Measurements from ENCODE around the gene PPARA.

Gene PPARA

DNA sequence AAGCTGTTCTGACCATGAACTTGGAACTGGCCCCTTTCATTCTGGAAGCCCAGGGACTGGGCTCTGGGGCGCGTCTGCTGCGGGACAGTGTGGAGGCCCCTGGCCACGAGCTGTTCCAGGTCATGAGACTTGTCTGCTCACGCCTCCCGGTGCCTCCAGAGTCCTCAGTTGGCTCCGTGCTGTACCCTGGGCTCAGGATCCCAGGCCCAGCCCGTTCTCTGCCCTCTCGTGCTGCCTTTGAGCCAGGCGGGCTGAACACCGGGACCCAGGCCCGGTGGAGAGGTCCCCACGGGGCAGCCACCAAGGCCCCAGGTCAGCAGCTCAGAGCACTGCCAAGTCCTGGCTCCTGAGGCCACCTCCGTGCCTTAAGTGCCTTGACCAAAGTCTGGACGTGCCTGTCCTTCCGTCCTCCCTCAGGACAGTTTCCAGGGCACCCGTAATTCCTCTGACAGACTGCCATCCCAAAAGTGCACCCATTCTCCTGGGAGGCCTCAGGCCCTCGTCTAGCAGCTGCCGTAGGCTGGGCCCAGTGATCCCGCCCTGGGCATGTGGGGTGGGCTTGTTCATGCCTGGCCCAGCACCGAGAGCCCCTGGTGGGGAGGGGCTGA, 36.3 kb upstream of the PPARA start:
- DNase-seq (ENCODE audit: low read depth, low spot score), result no peak

DNA sequence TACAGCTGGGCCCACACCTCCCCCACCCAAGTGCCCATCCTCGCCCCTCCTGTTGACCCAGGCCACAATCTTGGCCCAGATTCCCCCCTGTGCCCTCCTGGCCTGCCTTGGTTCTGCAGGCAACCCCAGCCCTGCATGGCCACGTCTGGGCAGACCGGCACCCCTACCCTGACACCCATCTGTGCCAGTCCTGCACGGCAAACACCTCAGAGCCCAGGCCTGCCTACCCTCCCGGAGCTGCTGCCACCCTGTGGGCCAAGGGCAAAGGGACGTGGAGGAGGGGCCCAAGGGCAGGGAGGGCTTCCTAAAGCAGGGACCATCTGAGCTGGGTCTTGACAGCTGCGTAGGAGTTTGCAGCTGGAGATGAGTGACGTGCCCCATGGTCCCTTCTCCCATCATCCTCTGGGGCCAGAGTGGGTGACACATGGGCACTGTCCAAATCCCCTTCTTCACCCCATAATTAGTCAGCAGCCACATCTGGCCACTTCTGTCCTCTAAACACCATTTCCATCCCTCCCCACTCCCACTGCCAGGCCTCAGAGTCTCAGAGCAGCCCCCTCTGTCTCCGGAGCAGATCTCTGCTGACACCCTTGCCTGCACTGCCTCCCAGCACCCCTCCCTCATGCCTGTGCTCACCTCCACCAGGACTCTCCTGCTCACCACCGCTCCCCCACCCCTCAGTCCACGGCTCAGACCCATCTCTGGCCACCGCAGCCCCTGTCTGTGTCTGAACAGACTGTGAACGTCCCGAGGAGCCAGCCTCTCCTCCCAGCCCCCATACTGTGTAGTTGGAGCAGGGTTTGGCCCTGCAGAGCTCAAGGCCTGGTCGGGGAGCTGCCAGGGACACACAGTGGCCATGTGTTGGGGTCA, 35.6 kb upstream of the PPARA start:
- DNase-seq (ENCODE audit: low read depth, low spot score), result no peak

DNA sequence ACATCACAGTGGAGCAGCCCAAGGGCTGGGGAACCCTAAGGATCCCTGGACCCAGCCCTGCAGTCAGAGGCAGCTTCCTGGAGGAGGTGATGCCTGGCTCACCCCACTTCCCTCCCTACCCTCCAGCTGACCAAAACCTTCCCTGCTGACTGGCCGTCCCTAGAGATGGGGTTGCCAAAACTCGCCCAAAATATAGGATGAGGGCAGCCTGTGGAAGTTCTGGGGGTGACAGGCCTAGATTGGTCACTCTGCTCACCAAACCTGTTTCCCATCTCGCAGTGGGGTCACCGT, 35.0 kb upstream of the PPARA start:
- no peak for DNase-seq (ENCODE audit: low read depth, low spot score)

DNA sequence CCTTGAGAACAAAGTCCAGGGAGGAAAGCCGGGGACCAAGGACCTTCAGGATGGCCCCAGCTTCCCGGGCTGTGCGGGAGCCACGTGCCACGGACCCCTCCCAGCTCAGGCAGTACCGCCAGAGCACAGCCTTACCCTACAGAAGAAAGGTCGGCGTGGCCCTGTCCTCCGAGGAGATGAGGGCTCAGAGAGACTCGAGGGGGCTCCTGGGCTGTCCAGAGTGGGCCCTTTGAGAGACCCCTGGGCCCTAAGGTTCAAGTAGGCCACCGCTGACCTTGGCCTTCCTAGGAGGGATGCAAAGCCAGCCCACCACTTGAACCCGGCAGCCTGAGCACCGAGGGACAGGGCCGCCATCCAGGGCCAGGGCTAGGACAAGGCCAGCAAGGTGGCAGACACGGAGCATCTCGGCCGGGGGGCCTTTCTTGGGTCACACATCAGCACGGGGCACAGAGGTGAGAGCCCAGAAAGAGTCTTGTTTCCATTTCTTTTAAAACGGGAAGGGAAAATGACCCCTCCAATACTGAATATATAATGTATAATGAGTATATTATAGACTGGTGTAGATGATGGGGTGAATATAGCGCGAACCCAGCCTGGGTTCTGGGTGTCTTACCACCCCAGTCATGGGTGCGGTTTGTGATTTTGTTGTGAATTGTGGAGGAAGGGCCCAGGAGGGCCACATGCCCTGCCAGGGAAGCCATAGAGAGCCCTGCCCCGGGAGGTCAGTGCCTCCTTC, 34.4 kb upstream of the PPARA start:
- no peak for DNase-seq (ENCODE audit: low read depth, low spot score)

- DNase-seq (ENCODE audit: low read depth, low spot score), result peak; percentile 50
Measured at GRCh38 chr22:46116491-46116958, 33.8 kb upstream of the PPARA start.

GRCh38 chr22:46117206-46118199, 32.8 kb upstream of the PPARA start:
- no peak for DNase-seq (ENCODE audit: low read depth, low spot score)

DNA sequence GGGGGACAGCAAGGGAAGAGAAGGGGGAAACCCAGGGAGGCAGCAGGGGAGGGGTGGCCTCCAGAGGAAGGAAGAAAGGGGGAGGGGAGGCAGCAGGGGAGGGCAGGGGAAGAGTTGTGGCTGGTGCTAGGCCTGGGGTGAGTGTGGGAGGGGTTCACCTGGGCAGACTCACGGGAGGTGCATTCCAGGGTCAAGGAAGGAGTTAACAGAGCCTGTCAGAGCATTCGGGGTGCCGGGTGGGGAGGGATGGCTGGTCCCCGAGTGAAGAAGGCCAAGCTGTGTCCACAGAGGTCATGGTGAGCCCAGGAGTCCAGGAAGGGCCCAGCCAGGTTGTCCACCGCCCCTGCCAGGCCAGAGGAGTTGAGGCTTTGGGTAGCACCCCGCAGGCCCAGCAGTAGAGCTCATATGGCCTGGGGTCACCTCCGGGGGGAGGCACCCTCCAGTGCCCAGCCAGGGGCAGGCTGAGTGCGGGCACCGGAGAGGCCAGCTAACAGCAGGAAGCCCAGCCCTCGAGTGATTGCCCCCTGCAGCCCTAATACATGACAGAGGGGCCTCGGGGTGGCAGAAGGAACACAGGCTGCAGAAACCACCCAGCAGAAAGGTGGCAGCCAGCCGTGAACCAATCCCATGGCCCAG, 31.1 kb upstream of the PPARA start:
- DNase-seq (ENCODE audit: low read depth, low spot score), result no peak

DNA sequence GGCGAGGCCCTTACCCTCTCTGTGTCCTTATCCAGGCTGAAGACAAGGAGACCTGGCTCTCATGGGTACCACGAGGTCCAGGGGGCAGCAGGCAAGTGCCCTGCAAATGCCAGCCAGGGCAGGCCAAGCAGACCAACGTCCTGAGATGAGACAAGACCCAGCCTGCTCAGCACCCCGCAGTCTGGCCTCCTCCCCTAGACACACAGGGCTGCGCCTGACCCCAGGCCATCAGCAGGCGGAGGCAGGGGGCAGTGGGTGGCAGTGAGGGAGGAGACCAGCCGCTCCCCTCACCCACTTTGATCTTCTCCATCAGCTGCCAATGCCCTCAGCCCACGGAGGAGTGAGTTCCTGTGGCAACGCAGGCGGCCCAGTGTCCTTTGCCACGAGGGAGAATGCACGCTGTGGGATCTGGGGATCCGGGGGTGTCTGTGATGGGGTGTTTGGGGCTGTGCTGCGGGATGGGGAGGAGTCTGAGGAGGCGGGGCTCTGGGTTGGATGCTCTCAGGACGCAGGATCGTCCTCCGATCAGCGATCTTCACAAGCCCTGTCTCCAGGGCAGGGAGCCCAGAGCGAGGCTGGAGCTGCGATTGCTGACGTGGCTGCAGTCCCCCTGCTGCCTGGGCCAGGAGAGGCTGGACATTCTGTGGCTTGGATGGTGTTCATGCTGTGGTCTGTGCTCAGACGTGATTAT, 30.5 kb upstream of the PPARA start:
- no peak for DNase-seq (ENCODE audit: low read depth, low spot score)

GRCh38 chr22:46120420-46120737, 29.9 kb upstream of the PPARA start:
- no peak for DNase-seq (ENCODE audit: low read depth, low spot score)

DNA sequence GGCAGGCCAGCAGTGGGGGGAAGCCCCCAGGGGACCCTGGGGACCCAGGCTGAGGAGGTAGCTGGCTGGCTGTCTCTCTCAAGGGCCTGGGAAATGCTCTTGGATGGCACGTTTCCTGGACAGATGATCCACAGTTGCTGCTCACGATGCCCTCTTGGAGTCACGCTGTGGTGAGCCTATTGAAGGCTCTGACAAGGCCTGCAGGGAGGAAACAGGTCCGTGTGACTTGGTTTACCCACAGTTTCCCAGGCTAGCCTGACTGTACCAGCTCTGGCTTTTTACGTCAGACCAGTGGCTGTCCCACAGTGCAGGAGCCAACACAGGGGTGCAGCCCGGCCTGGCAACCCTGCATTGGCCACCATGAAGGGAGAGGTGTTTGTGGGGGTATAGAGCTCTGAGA, 29.2 kb upstream of the PPARA start:
- no peak for DNase-seq (ENCODE audit: low read depth, low spot score)

DNA sequence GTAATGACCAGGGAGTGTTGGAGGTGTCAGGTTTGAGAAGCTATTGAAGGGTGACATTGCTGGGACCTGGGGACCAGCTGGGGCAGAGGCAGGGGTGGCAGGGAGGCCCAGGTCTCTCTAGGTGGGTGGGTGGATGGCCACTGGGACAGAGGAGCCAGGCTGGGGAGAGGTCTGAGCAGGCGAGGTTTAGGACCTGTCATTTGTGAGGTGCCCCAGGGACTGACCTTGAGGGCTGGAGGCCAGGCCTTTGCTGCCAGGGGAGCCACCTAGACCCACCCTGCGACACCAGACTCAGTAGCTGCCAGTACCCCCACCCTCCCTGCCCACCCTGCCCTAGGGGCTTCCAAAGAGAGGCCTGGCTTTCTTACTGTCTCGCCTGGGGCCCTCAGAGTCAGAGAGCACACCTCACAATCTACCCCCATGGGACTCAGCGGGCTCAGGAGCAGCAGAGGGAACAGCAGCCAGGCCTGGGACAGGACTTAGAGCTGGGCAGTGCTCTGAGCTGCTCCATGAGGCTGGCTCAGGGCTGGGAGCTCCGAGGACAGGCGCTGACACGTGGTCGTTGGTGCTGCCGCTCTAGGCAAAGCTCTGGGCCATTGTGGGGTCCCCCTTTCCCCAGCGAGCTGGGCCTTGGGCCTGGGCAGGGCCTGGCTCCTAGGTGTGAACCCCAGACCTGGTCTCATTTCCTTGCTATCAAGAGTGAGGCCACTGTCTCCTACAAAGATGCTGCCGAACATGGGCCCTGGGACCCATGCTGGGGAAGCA, 28.6 kb upstream of the PPARA start:
- no peak for DNase-seq (ENCODE audit: low read depth, low spot score)

DNA sequence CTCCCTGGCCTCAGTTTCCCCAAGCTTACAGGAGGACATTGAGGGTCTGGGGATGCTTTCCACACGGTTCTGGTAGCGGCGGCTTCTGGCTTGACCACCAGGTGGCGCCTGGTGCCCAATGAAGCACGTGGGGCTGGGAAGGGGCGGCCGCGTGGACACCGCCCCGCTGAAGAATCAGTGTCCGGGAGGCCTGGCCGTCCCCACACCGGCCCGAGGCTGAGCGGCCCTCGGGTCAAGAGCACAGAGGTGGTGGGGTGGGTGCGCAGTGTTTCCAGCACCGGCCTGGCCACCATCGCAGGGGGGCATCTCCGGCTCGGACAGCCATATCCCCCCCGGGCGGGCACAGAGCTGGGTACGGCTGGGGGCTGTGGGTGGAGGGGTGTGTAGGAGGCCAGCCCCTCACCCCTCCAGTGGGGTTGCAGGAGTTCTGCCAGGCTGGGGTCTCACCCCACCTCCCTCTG, 27.8 kb upstream of the PPARA start:
- no peak for DNase-seq (ENCODE audit: low read depth, low spot score)

DNA sequence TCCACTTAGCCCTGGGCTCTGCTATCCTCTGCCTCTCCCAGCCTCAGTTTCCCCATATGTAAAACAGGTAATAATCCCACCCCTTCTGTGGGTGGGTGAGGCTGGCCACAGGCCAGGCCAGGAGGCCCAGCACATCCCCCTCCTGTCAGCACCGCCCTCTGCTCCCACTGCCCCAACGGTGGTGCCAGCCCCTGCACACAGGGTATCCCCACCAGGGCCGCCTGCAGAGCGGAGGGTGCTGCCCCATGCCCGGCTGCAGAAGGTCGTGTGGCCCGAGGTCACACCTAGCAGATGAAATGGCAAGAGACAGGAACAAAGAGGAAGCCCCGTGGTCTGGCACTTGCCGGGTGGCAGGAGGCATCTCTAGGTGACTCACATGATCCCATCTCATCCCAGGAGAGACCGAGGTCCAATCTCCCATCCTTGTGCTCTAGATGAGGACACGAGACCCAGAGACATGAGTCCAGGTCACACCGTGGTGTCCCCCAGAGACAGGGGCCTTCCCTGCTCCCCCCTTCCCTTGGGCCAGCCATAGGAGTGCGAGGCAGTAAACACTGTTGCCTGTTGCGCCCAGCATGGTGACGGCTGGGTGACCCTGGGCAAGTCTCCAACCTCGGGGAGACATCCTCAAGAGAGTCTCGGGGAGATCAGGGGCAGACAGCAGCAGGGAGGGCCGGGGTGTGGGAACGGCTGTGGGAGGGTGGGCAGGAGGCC, 27.2 kb upstream of the PPARA start:
- no peak for DNase-seq (ENCODE audit: low read depth, low spot score)

DNA sequence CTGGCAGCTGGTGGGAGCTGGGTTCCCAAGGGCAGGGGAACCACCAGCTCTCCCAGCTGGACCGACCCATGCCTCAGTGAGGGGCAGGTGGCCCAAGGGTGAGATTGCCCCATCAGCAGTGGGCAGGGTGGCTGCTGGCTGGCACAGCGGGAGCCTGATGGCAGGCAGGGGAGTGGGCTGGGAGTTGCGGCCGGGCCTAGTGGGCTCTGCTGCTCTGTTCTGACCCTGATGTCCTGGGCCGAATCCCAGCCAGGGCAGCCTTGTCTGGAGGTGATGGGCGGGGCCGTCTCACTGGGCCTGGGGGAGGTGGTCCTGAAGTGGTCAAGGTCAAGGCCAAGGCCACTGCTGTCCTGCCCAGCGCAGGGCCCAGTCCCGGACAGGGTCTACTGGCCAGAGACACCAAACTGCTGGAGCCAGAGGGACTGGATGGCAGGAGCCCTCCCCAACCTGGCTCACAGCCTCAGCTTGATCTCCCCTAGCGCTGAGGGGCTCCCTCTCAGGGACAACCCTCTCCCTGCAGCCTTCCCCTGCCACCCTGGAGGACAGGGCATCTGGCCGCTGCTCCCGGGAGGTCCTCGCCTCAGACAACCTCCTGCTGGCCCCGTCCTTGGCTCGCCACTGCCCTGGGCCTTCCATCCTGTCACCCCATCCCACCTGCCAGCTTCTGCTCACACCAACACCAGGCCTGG, 26.5 kb upstream of the PPARA start:
- DNase-seq (ENCODE audit: low read depth, low spot score), result no peak

- DNase-seq (ENCODE audit: low read depth, low spot score), result no peak
Measured at GRCh38 chr22:46124383-46125144, 25.8 kb upstream of the PPARA start.

GRCh38 chr22:46125311-46125710, 25.0 kb upstream of the PPARA start:
- DNase-seq (ENCODE audit: low read depth, low spot score), result no peak

Data from iPS DF 19.7 (cell line).